Activated CD8-positive, alpha-beta memory T cell treated with anti-CD3 and anti-CD28 coated beads for 36 hours (primary cell): ENCODE measurements around the gene RNPS1. TPM values are rescaled to one million over a fixed set of nuclear protein-coding genes. Genes with fewer than 3 reads are reported as not detected.

Experiments
- CTCF ChIA-PET: fragments of 350-600 bp; sonication (Branson Sonifier 250); formaldehyde crosslinking; loops from one replicate; lab custom pipeline; 2021; ENCODE audit warnings: antibody characterized with exemption; lab: Charles Lee
- POLR2A ChIA-PET: fragments of 350-600 bp; sonication (Branson Sonifier 250); formaldehyde crosslinking; loops from one replicate; lab custom pipeline; 2021; ENCODE audit warnings: antibody characterized with exemption; lab: Charles Lee
- total RNA-seq, 2 experiments: library from RNA; stranded (reverse); gene quantifications; one replicate each; pipeline ENCODE4 v1.2.3, GENCODE V29; 2021

The RNPS1 gene
- total RNA-seq, 2 experiments from 2014 or later, result 370 to 387 TPM

DNA sequence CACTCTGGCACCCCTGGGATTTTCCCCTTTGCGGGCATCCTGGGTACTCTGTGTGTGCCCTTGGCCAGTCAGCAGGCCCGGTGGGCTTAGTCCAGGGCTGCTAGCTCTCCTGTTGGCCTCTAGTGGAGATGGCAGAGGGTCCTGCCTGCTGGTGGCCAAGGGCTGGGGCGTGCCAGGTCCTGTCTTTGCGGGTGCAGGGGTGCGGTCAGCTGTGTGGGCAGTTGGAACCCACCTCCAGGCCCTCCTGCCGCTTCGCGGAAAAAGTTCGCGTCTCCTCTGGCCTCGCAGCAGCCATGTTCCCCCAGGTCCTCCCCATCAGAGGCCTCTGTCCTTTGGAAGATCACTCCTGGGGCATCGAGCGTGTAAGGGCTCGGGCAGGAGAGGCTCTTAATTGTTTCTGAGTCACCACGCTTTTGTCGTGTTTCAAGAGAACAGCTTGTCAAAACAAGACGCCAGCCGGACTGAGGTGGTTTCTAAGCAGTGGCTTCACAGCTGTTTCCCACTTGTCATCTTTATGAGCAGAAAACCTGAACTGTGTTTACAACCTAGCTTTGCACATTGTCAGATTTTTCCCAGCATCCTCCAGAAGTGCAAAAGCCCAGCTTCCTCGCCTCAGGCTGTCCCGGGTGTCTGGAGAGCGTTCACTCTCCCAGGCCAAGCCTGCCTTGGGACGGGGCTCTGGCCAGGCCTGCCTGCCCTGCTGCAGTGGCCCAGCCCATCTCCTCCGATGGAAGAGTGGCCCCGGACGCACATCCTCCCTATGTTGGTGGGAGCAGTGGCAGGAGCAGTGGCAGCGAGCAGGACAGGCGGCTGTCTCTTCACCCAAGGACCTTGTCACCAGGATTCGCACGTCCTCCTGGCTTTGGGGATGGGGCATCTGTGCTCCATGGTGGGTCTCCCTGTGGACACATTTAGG is 36.7 kb downstream of the RNPS1 start:
- POLR2A ChIA-PET, result no interaction called here
- CTCF ChIA-PET, result no interaction called here

DNA sequence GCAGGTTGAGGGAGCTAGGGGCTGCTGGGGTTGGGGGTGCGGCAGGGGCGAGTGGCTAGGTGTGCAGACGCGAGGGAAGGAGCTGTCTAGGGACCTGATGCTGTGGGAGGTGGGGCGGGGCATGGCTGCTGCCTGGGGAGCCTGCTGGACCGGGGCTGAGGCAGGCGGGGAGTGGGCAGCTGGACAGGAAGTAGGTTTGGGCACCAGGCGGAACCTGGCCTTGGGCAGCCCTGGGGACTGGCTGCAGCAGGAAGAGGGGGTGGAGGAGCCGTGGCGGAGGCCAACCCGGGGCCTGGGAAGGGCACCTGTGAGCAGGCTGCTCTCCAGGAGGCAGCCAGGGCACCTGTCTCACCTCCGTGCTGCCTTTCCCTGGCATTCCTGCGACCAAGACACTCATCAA is 37.5 kb downstream of the RNPS1 start:
- CTCF ChIA-PET, result no interaction called here
- POLR2A ChIA-PET, result no interaction called here

DNA sequence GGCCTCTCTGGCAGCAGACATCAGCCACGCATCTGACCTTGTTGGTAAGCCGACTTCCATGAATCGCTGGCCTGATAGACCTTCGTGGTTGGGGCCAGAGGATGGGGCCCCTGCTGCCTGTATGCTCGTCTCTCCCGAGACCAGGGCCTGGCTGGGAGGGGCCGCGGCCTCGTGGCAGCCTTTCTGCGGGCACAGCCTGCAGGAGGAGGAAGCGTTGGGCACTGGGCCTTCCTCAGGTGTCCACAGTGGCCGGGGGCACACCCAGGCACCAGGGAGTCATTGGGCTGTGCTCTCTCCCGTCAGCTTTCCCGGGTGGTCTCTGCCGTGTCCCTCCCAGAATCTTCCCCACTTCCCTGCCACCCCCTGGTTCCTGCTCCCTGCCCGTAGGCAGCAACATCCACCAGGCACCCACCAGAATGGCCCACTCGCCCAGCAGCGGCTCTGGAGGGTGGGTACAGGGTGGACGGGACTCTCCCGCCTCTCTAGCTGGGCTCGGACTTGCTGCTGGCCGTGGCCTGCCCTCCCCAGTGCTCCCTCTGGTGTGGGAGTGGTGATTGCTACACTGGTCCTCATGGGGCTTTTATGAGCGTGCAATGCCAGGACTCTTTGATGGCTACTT is 38.2 kb downstream of the RNPS1 start:
- POLR2A ChIA-PET, result no interaction called here
- CTCF ChIA-PET, result no interaction called here

DNA sequence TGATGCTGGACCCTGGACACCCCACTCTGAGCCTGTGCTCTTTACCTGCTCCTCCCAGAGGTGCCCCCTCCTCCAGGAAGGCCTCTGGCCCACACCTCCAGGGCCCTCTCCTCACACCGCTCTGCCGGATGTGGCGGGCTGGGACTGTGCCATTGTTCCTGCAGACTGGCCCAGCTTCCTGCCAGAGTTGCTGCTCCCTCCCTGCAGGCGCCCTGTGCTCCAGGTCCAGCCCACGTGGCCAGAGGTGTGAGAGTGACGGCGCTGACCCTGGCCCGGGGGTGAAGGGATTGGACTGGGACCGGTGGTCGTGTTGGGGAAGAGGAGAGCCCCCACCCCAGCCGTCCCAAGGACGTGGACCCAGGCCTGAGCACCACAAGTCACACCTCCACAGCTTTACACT is 38.8 kb downstream of the RNPS1 start:
- POLR2A ChIA-PET, result no interaction called here
- CTCF ChIA-PET, result no interaction called here

- ChIA-PET POLR2A (interaction anchor here (0.6 kb wide), 1 partner anchor 20 kb away, joined by 3 read pairs; no protein-coding TSS in a partner anchor), CTCF (no interaction called here)
Observed at GRCh38 chr16:2228161-2228824, 39.6 kb downstream of the RNPS1 start.

- ChIA-PET CTCF (no interaction called here), POLR2A (no interaction called here)
Observed at GRCh38 chr16:2226918-2227317, 41.0 kb downstream of the RNPS1 start.

GRCh38 chr16:2226245-2226793 is 41.6 kb downstream of the RNPS1 start:
- ChIA-PET POLR2A (no interaction called here), CTCF (no interaction called here)

DNA sequence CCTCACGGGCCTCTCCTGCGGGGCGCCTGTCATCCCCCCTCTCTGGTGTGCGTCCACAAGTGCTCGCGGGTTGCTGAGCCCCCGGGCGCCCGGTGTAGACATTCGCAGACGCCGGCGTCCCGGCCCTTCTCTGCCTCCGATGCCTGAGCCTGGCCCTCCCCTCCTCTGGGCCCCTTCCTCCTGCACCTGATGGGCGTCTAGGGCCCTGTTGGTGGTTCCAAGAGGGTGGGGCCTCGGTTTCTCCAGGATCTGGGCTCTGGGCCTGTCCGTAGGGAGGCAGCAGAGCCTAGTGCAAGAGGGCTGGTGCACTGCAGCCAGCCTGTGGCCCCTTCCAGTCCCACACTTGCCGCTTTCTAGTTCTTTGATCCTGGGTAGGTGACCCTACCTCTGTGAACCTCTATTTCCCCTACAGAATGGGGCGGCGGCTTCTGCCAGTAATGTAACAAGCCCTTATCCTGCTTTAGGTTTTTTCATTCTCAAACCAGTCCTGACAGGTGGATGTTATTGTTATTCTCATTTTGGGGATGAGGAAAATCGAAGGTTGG is 43.9 kb downstream of the RNPS1 start:
- POLR2A ChIA-PET, result no interaction called here
- CTCF ChIA-PET, result interaction anchor here (1.9 kb wide), 1 partner anchor 28 kb away, joined by 5 read pairs; the partner anchor contains the start of gene ECI1

DNA sequence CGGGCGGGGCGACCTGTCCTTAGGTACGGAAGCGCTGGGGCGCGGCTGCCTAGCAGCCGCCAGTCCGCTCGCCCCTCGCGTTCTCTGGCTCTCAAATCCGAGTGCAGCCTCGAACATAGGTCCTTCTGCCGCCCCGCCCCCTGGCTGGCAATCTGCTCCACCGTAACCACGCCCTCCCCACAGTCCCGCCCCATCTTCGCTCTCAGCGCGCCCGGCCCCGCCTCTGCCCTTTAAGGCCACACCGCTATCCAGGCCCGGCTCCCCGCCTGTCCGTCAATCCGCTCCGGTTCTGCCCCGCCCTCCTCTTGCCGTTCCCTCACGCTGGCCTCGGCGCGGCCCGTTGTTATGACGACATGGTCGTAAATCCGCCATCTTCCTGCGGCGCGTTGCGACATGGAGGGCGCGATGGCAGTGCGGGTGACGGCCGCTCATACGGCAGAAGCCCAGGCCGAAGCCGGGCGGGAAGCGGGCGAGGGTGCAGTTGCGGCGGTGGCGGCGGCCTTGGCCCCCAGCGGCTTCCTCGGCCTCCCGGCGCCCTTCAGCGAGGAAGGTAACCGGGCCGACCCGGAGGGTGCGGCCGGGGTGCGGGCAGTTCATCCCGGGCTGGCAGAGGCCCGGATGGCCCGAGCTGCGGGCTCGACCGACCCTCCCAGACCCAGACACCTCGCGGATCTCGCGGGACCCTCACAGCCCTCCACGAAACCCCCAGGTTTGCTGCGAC is 44.5 kb downstream of the RNPS1 start, which contains the start of gene E4F1:
Gene E4F1, plus strand, starts transcription at position 371 of the 721 bp plus-strand sequence. Its CDS starts 23 bp downstream, at position 394.
- POLR2A ChIA-PET, result no interaction called here

GRCh38 chr16:2216330-2216729 is 51.6 kb downstream of the RNPS1 start:
- POLR2A ChIA-PET, result interaction anchor here (0.6 kb wide), 1 partner anchor 510 kb away, joined by 3 read pairs; the partner anchor contains the start of gene MAPK8IP3
- CTCF ChIA-PET, result interaction anchor here (0.9 to 1.1 kb wide), 2 partner anchors 22 to 76 kb away, joined by 3 to 4 read pairs; no protein-coding TSS in a partner anchor

More for the DNA sequence above, 44.5 kb downstream of the RNPS1 start, which contains the start of gene E4F1:
- CTCF ChIA-PET, result interaction anchor here (0.7 to 1.9 kb wide), 3 partner anchors 20 to 28 kb away, joined by 3 to 5 read pairs (median 3); partner anchors contain the start of gene ECI1

GRCh38 chr16:2214719-2214968 is 53.3 kb downstream of the RNPS1 start, which contains the start of gene PGP:
TSS of gene PGP (minus strand) at chr16:2214840. CDS start at chr16:2214777, 63 bp downstream.
- CTCF ChIA-PET, result interaction anchor here (0.8 to 1.3 kb wide), 3 partner anchors 17 to 199 kb away, joined by 3 to 5 read pairs (median 3); partner anchors contain the start of gene ECI1
- POLR2A ChIA-PET, result interaction anchor here (0.6 to 2.3 kb wide), 4 partner anchors 9 to 510 kb away, joined by 3 to 22 read pairs (median 10); partner anchors contain the start of genes ECI1, MLST8 and RPS2

- ChIA-PET POLR2A (interaction anchor here (0.6 to 2.3 kb wide), 5 partner anchors 8 to 509 kb away, joined by 3 to 22 read pairs (median 6); partner anchors contain the start of genes ECI1, MLST8, RPS2 and TRAF7), CTCF (interaction anchor here (1.2 to 1.3 kb wide), 2 partner anchors 37 to 198 kb away, joined by 3 to 5 read pairs; partner anchors contain the start of gene ECI1)
Observed at GRCh38 chr16:2213817-2214718, 53.9 kb downstream of the RNPS1 start.

DNA sequence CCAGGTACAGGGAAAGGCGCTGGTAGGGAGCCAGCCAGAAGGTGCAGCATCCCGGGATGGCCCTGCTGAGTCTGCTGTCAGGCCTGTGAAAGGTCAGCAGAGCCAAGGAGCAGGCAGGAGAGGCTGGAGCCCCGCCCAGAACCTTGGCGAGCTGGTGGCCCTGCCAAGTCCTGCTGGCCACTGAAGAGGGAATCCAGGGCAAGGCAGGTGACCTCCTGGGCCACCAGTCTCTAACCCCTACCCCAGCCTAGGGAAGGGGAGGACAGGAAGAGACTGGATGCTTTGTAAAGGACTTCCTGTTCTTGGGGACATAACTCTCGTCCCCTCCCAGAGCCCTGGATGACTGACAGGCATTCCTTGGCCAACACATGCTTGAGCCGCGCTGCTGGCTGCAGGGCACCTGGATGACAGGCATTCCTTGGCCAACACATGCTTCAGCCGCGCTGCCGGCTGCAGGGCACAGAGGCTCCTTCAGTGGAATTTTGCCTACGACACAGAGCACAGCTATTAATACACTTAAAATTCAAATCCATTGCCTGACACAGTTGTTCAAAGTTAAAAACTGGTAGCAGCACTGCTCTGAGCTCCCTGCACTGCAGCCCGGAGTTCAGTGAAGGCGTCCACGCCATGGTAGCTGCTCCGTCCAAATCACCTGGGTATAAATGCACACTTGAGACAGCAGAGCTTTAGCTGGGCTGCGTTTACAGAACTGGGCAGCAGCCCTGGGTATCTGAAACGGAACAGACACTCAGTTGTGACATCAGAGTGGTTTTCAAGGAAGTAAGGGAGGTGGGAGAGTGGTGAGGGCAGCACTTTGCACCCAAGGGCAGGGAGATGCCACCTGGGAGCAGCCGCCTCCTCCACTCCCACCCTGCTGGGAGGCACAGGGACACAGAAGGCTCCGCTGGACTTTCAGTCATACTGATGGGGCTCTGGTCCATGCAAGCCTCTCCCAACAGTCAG is 55.3 kb downstream of the RNPS1 start:
- POLR2A ChIA-PET, result interaction anchor here (0.5 to 1.0 kb wide), 2 partner anchors 40 to 229 kb away, joined by 4 to 7 read pairs; no protein-coding TSS in a partner anchor
- CTCF ChIA-PET, result interaction anchor here (0.8 kb wide), 1 partner anchor 18 kb away, joined by 3 read pairs; no protein-coding TSS in a partner anchor

DNA sequence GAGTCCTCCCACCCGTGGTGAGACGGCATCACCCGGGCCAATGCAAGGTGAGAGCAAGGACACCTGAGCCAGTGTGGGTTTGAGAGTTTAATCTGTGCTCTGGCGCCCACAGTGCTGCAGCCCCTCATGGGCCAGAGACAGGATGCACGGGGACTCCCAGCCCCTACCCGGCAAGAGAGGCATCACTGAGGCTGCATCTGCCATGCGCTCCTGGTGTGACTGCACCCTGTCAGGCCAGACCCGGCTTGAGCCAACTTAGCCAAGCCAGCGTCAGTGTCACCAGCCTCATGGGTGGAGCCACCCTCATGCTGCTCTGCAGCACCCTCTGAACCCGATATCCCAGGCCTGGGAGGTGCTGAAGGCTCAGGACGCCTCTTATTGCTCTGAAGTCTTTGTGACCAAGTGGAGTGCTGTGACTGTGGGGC is 56.0 kb downstream of the RNPS1 start:
- CTCF ChIA-PET, result interaction anchor here (0.8 kb wide), 1 partner anchor 17 kb away, joined by 3 read pairs; no protein-coding TSS in a partner anchor
- POLR2A ChIA-PET, result interaction anchor here (1.0 kb wide), 1 partner anchor 40 kb away, joined by 4 read pairs; no protein-coding TSS in a partner anchor
